Measurements from ENCODE around the gene ULBP3. TPM values are rescaled to one million over a fixed set of nuclear protein-coding genes. Genes with fewer than 3 reads are reported as not detected.

ULBP3 gene
- total and polyA plus RNA-seq, 2 donors from 2014 or later = 0.71 to 5.0 TPM

GRCh38 chr6:150102750-150103270 is 33.9 kb upstream of the ULBP3 start:
- Histone ChIP-seq H3K9me3 (ENCODE audit: control insufficient read depth in 2 of 3, insufficient read depth in 1 of 3, low read length in 3 of 3) (no peaks in the 10 kb centered on the region), H3K4me1 (ENCODE audit: control insufficient read depth in 2 of 3, insufficient read depth in 2 of 3, low read depth in 1 of 3, low read length in 3 of 3) (no peaks in the 10 kb centered on the region), H3K36me3 (ENCODE audit: control insufficient read depth in 2 of 3, insufficient read depth in 3 of 3, low read length in 3 of 3) (no peaks in the 10 kb centered on the region), H3K27ac (ENCODE audit: low read depth in 2 of 2, low read length in 2 of 2) (no peak overlapping the region), H3K4me3 (ENCODE audit: low read length in 3 of 3) (no peak overlapping the region), H3K9ac (ENCODE audit: low read length in 3 of 3) (no peak overlapping the region), H3K27me3 (ENCODE audit: control insufficient read depth, insufficient read depth, low read length) (no peaks in the 10 kb centered on the region)
- no peak for TF ChIP-seq CTCF (IDR thresholded peaks at IDR 0.05; ENCODE audit: borderline replicate concordance, extremely low read depth, insufficient read depth)
- DNase-seq (no peak), FAIRE-seq (no peak)
- intact Hi-C loops (cut with DNase I) = no loop called here

- no peak overlapping the region for H3K4me3 ChIP-seq (ENCODE audit: low read length in 3 of 3)
- H3K9me3 ChIP-seq (ENCODE audit: control insufficient read depth in 2 of 3, insufficient read depth in 1 of 3, low read length in 3 of 3) = no peaks in the 10 kb centered on the region
- no peak overlapping the region for H3K9ac ChIP-seq (ENCODE audit: low read length in 3 of 3)
- FAIRE-seq (no peak), DNase-seq (no peak)
- TF ChIP-seq CTCF (IDR thresholded peaks at IDR 0.05; ENCODE audit: borderline replicate concordance, extremely low read depth, insufficient read depth) = no peak
- H3K27me3 ChIP-seq (ENCODE audit: control insufficient read depth, insufficient read depth, low read length) = no peaks in the 10 kb centered on the region
- H3K27ac ChIP-seq (ENCODE audit: low read depth in 2 of 2, low read length in 2 of 2) = no peak overlapping the region
- no peaks in the 10 kb centered on the region for H3K4me1 ChIP-seq (ENCODE audit: control insufficient read depth in 2 of 3, insufficient read depth in 2 of 3, low read depth in 1 of 3, low read length in 3 of 3)
- H3K36me3 ChIP-seq (ENCODE audit: control insufficient read depth in 2 of 3, insufficient read depth in 3 of 3, low read length in 3 of 3) = no peaks in the 10 kb centered on the region
- intact Hi-C loops (cut with DNase I) = no loop called here
Measured at GRCh38 chr6:150100745-150101144, 31.8 kb upstream of the ULBP3 start.

- Histone ChIP-seq H3K9ac (ENCODE audit: low read length in 3 of 3) (no peak overlapping the region), H3K4me1 (ENCODE audit: control insufficient read depth in 2 of 3, insufficient read depth in 2 of 3, low read depth in 1 of 3, low read length in 3 of 3) (no peaks in the 10 kb centered on the region), H3K27ac (ENCODE audit: low read depth in 2 of 2, low read length in 2 of 2) (no peak overlapping the region), H3K9me3 (ENCODE audit: control insufficient read depth in 2 of 3, insufficient read depth in 1 of 3, low read length in 3 of 3) (no peaks in the 10 kb centered on the region), H3K36me3 (ENCODE audit: control insufficient read depth in 2 of 3, insufficient read depth in 3 of 3, low read length in 3 of 3) (no peaks in the 10 kb centered on the region), H3K27me3 (ENCODE audit: control insufficient read depth, insufficient read depth, low read length) (no peaks in the 10 kb centered on the region), H3K4me3 (ENCODE audit: low read length in 3 of 3) (no peak overlapping the region)
- FAIRE-seq (no peak), DNase-seq (no peak)
- intact Hi-C loops (cut with DNase I) = no loop called here
- no peak for TF ChIP-seq CTCF (IDR thresholded peaks at IDR 0.05; ENCODE audit: borderline replicate concordance, extremely low read depth, insufficient read depth)
Measured at GRCh38 chr6:150099953-150100352, 31.0 kb upstream of the ULBP3 start.

GRCh38 chr6:150099546-150099945 is 30.6 kb upstream of the ULBP3 start:
- Histone ChIP-seq H3K27me3 (ENCODE audit: control insufficient read depth, insufficient read depth, low read length) (no peaks in the 10 kb centered on the region), H3K4me1 (ENCODE audit: control insufficient read depth in 2 of 3, insufficient read depth in 2 of 3, low read depth in 1 of 3, low read length in 3 of 3) (no peaks in the 10 kb centered on the region), H3K36me3 (ENCODE audit: control insufficient read depth in 2 of 3, insufficient read depth in 3 of 3, low read length in 3 of 3) (no peaks in the 10 kb centered on the region), H3K9ac (ENCODE audit: low read length in 3 of 3) (no peak overlapping the region), H3K4me3 (ENCODE audit: low read length in 3 of 3) (no peak overlapping the region), H3K9me3 (ENCODE audit: control insufficient read depth in 2 of 3, insufficient read depth in 1 of 3, low read length in 3 of 3) (no peaks in the 10 kb centered on the region), H3K27ac (ENCODE audit: low read depth in 2 of 2, low read length in 2 of 2) (no peak overlapping the region)
- no peak for DNase-seq
- FAIRE-seq = no peak
- TF ChIP-seq CTCF (IDR thresholded peaks at IDR 0.05; ENCODE audit: borderline replicate concordance, extremely low read depth, insufficient read depth) = no peak
- intact Hi-C loops (cut with DNase I) = no loop called here

Measured in kidney (tissue), 14 donors.